GM13976 (cell line): ENCODE measurements around the gene SNTG2.

Experiments
- DNase-seq: peaks from one replicate; pipeline ENCODE4 v3.0.0; 2012; ENCODE audit warnings: low spot score
- CTCF ChIP-seq: IDR thresholded peaks from 2 replicates; pipeline ENCODE4 v1.5.1; 2012; ENCODE audit warnings: borderline replicate concordance, mild to moderate bottlenecking; ENCODE audit not compliant: insufficient read depth; ENCODE audit errors: extremely low read depth, missing control alignments, control extremely low read depth
- in situ Hi-C: fragments of 300-500 bp; cut with MboI; formaldehyde crosslinking; loops from one replicate; pipeline ENCODE4 v1.12.0; 2022; ENCODE audit warnings: low sequenced_read_pairs, mixed read lengths, inconsistent platforms; ENCODE audit not compliant: unreplicated experiment

The SNTG2 gene

DNA sequence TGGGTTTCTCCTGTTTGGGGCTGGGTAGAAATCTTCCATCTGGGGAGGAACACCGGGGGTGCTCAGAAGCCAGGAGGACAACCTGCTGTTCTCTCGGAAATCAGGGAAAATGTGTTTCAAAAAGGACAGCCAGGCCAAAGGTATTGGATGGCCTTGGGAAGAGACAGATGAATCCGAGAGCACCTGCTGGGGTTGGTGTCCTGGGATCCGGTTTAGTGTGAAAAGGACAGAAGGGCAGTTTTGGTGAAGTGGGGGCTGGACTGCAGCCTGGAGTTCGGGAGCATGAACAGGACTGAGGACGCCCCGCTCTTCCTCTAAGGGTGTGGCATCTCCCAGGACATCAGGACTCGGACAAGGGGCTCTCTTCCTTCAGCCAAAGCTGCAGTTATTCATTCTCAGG, 24.9 kb upstream of the SNTG2 start:
- in situ Hi-C loops = no loop called here
- DNase-seq = no peak
- TF ChIP-seq CTCF = no peak

DNA sequence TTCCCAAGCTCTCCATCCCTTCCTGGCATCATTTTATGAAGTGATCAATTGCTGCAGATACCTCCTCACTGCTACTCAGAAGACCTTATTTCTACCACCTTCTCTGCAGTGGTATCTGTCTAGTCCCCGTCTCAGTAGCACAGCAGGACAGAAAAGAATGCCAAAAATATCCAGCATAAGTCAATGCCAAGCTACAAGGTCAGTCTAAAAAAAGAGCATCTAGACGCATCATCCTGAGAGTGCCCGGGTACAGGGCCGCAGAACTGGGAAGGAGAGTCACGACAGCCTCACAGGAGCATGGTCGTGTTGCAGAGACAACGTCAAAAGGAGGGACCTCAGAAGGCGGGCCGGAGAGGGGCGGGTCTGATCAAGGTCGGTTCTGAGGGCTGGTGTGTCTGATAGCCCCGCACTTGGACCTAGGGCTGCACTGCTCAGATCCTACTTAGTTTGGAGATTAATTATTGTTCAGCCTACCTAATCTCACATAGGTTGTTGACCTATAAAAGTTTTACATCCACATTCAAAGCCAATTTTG, 24.3 kb upstream of the SNTG2 start:
- DNase-seq = no peak
- in situ Hi-C loops = no loop called here
- no peak for TF ChIP-seq CTCF

GRCh38 chr2:926896-927295, 23.8 kb upstream of the SNTG2 start:
- no peak for DNase-seq
- TF ChIP-seq CTCF = no peak
- in situ Hi-C loops = no loop called here

DNA sequence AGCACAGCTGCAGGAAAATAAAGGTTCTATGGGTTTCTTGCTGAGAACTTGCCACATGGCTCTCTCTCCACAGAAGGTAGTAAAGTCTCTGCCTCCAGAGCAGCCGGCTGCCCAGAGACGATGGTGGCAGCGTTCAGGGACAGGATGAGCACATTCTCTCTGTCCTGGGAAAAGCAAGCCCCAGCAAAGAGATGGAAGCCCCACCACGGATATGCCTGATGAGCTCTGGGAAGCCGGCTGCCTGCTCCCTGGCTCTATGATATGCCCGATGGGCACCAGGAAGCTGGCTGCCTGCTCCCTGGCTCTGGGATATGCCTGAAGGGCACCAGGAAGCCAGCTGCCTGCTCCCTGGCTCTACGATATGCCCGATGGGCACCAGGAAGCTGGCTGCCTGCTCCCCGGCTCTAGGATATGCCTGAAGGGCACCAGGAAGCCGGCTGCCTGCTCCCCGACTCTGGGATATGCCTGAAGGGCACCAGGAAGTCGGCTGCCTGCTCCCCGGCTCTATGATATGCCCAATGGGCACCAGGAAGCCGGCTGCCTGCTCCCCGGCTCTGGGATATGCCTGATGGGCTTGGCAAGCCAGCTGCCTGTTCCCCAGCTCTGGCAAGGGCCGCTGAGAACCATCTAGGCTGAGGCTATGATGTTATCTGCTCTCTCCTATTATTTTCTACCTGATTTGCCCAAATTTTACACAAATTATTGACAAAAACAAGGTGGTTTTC, 21.5 kb upstream of the SNTG2 start:
- in situ Hi-C loops = no loop called here
- no peak for TF ChIP-seq CTCF
- DNase-seq = no peak

GRCh38 chr2:929925-930324, 20.7 kb upstream of the SNTG2 start:
- TF ChIP-seq CTCF = no peak
- in situ Hi-C loops = no loop called here
- DNase-seq = no peak

- no peak for TF ChIP-seq CTCF
- in situ Hi-C loops = no loop called here
- no peak for DNase-seq
These were observed 19.7 kb upstream of the SNTG2 start for GRCh38 chr2:930935-931334.
